GM12878 (cell line): Measurements from ENCODE around the gene MTAP.

ENCODE experiments used
- BRCA1 ChIP-seq: IDR thresholded peaks from 2 replicates; pipeline ENCODE4 v1.6.1; 2011; ENCODE audit warnings: low read depth, low read length, improper control_type of control experiment
- CTCF ChIP-seq, 3 experiments: IDR thresholded peaks in 2 of 3; conservative IDR thresholded peaks in 1 of 3; 2 replicates each; pipeline ENCODE4 v1.5.1; 2011; ENCODE audit warnings: low read depth in 3 of 3, low read length in 3 of 3, mild to moderate bottlenecking in 3 of 3, control low read depth in 2 of 3, moderate library complexity in 2 of 3, inconsistent platforms in 1 of 3, mixed read lengths in 1 of 3; ENCODE audit not compliant: control insufficient read depth in 2 of 3, insufficient read depth in 1 of 3; ENCODE audit errors: extremely low read depth in 1 of 3
- E2F4 ChIP-seq: IDR thresholded peaks from 2 replicates; pipeline ENCODE4 v1.6.1; 2012; ENCODE audit warnings: low read depth, low read length, improper control_type of control experiment
- EZH2 ChIP-seq: IDR thresholded peaks from 2 replicates; pipeline ENCODE4 v1.6.1; 2012; ENCODE audit warnings: low read depth, mild to moderate bottlenecking, control low read depth, inconsistent platforms, low read length, borderline replicate concordance; ENCODE audit not compliant: control insufficient read depth
- HDGF ChIP-seq: fragments of 450-650 bp; IDR thresholded peaks from 2 replicates; pipeline ENCODE4 v1.6.1; 2016; ENCODE audit warnings: antibody characterized with exemption
- KDM1A ChIP-seq: fragments of 200-600 bp; sonication (generic); IDR thresholded peaks from 2 replicates; pipeline ENCODE4 v1.6.1; 2016; ENCODE audit warnings: borderline replicate concordance
- LARP7 ChIP-seq: fragments of 450-650 bp; IDR thresholded peaks from 2 replicates; pipeline ENCODE4 v1.6.1; 2017; ENCODE audit warnings: mild to moderate bottlenecking
- MLLT1 ChIP-seq: fragments of 450-650 bp; IDR thresholded peaks from 2 replicates; pipeline ENCODE4 v1.6.1; 2016; ENCODE audit warnings: mild to moderate bottlenecking
- POLR2A ChIP-seq: IDR thresholded peaks from 2 replicates; pipeline ENCODE4 v1.6.1; 2011; ENCODE audit warnings: low read depth, mild to moderate bottlenecking, low read length
- REST ChIP-seq: IDR thresholded peaks from 2 replicates; pipeline ENCODE4 v1.6.1; 2012; ENCODE audit warnings: mild to moderate bottlenecking, low read depth, low read length
- SIN3A ChIP-seq: IDR thresholded peaks from 2 replicates; pipeline ENCODE4 v1.6.1; 2012; ENCODE audit warnings: low read depth, low read length, improper control_type of control experiment
- SP1 ChIP-seq: IDR thresholded peaks from one replicate; pipeline ENCODE4 v1.6.1; 2011; ENCODE audit warnings: low read depth, low read length
- YY1 ChIP-seq: IDR thresholded peaks from 2 replicates; pipeline ENCODE4 v1.6.1; 2011; ENCODE audit warnings: low read depth, mild to moderate bottlenecking, low read length

GRCh38 chr9:21976334-21976875 lies 174.0 kb downstream of the MTAP start:
- TF ChIP-seq SIN3A (no peak), BRCA1 (no peak), E2F4 (no peak), YY1 (no peak), CTCF (IDR thresholded peaks at IDR 0.05 in 2 of 3, conservative IDR thresholded peaks at IDR 0.05 in 1 of 3; ENCODE audit: control insufficient read depth in 2 of 3, extremely low read depth in 1 of 3, insufficient read depth in 1 of 3, low read depth in 3 of 3, low read length in 3 of 3) (no peak), KDM1A (no peak), POLR2A (no peak), MLLT1 (no peak), EZH2 (no peak), REST (no peak), HDGF (no peak), SP1 (no peak), LARP7 (no peak)
